ENCODE results near the gene KCTD17. TPM values are rescaled to one million over a fixed set of nuclear protein-coding genes. Genes with fewer than 3 reads are reported as not detected.

KCTD17 gene
- total RNA-seq, 2 experiments from 2014 or later: 30.3 to 30.6 TPM

GRCh38 chr22:37026325-37026724, 25.2 kb upstream of the KCTD17 start:
- Mint-ChIP-seq H3K36me3 (ENCODE audit: low read depth) (no peaks in the 10 kb centered on the region), H3K4me3 (no peak overlapping the region), H3K9me3 (no peaks in the 10 kb centered on the region), H3K27ac (no peak overlapping the region), H3K4me1 (ENCODE audit: low read depth) (peaks cover 4% of the 10 kb centered on the region), H3K27me3 (peaks cover 3% of the 10 kb centered on the region)
- ChIA-PET CTCF (interaction anchor here (1.4 to 4.1 kb wide), 2 partner anchors 11 to 18 kb away, joined by 3 to 19 read pairs; no protein-coding TSS in a partner anchor), POLR2A (interaction anchor here (1.0 to 1.5 kb wide), 2 partner anchors 10 to 174 kb away, joined by 4 read pairs; no protein-coding TSS in a partner anchor)
- no peak for TF ChIP-seq CTCF (IDR thresholded peaks at IDR 0.05)
- intact Hi-C loops (cut with micrococcal nuclease): no loop called here
- ATAC-seq (no peak), DNase-seq (no peak)

GRCh38 chr22:37027556-37027955, 24.0 kb upstream of the KCTD17 start:
- Mint-ChIP-seq H3K4me3 (no peak overlapping the region), H3K27me3 (no peaks in the 10 kb centered on the region), H3K9me3 (no peaks in the 10 kb centered on the region), H3K4me1 (ENCODE audit: low read depth) (no peaks in the 10 kb centered on the region), H3K36me3 (ENCODE audit: low read depth) (no peaks in the 10 kb centered on the region), H3K27ac (no peak overlapping the region)
- no peak for DNase-seq
- intact Hi-C loops (cut with micrococcal nuclease): no loop called here
- ATAC-seq: no peak
- CTCF ChIA-PET: interaction anchor here (1.1 to 2.4 kb wide), 2 partner anchors 16 to 171 kb away, joined by 3 to 8 read pairs; no protein-coding TSS in a partner anchor
- POLR2A ChIA-PET: no interaction called here
- no peak for TF ChIP-seq CTCF (IDR thresholded peaks at IDR 0.05)

- Mint-ChIP-seq H3K9me3 (no peaks in the 10 kb centered on the region), H3K27me3 (no peaks in the 10 kb centered on the region), H3K4me3 (no peak overlapping the region), H3K4me1 (ENCODE audit: low read depth) (no peaks in the 10 kb centered on the region), H3K36me3 (ENCODE audit: low read depth) (no peaks in the 10 kb centered on the region), H3K27ac (no peak overlapping the region)
- ChIA-PET CTCF (interaction anchor here (0.7 to 2.4 kb wide), 5 partner anchors 9 to 170 kb away, joined by 3 to 8 read pairs (median 3); partner anchors contain the start of gene TST), POLR2A (interaction anchor here (1.1 to 2.2 kb wide), 2 partner anchors 11 to 16 kb away, joined by 3 to 9 read pairs; no protein-coding TSS in a partner anchor)
- intact Hi-C loops (cut with micrococcal nuclease): no loop called here
- no peak for ATAC-seq
- TF ChIP-seq CTCF (IDR thresholded peaks at IDR 0.05): no peak
- DNase-seq: no peak
Measured at GRCh38 chr22:37028692-37029674, 22.6 kb upstream of the KCTD17 start.

- no peak for TF ChIP-seq CTCF (IDR thresholded peaks at IDR 0.05)
- Mint-ChIP-seq H3K36me3 (ENCODE audit: low read depth) (no peaks in the 10 kb centered on the region), H3K4me1 (ENCODE audit: low read depth) (no peaks in the 10 kb centered on the region), H3K9me3 (no peaks in the 10 kb centered on the region), H3K4me3 (no peak overlapping the region), H3K27me3 (no peaks in the 10 kb centered on the region), H3K27ac (no peak overlapping the region)
- ChIA-PET POLR2A (interaction anchor here (1.2 to 2.2 kb wide), 2 partner anchors 14 to 30 kb away, joined by 3 to 9 read pairs; no protein-coding TSS in a partner anchor), CTCF (interaction anchor here (1.1 to 1.5 kb wide), 3 partner anchors 9 to 16 kb away, joined by 3 to 6 read pairs (median 6); partner anchors contain the start of gene TST)
- DNase-seq: no peak
- intact Hi-C loops (cut with micrococcal nuclease): no loop called here
- no peak for ATAC-seq
Measured at GRCh38 chr22:37030560-37031281, 20.8 kb upstream of the KCTD17 start.
